A673 (cell line): ENCODE results near the gene HLCS.

Experiments used
- CTCF ChIP-seq: fragments of 300-800, 200-600 bp; sonication (generic); conservative IDR thresholded peaks from 2 replicates; pipeline ENCODE4 v1.5.1; 2017; ENCODE audit warnings: low read depth, mild to moderate bottlenecking, antibody characterized with exemption, low read length, moderate library complexity, mixed read lengths
- EZH2 ChIP-seq: fragments of 200-600 bp; sonication (generic); IDR thresholded peaks from 2 replicates; pipeline ENCODE4 v1.6.1; 2017; ENCODE audit warnings: borderline replicate concordance, low read depth, mild to moderate bottlenecking, mixed read lengths, antibody characterized with exemption, low read length; ENCODE audit not compliant: poor library complexity, severe bottlenecking

GRCh38 chr21:36892201-36892600 lies 74.3 kb downstream of the HLCS start:
- TF ChIP-seq CTCF (no peak), EZH2 (no peak)
